GM23248 (cell line): ENCODE data around the gene TTLL9. TPM values are rescaled to one million over a fixed set of nuclear protein-coding genes. Genes with fewer than 3 reads are reported as not detected.
"Not testable (repeated sequence)": the region's sequence is repeated elsewhere in the genome, so short reads cannot be mapped to it uniquely, and the experiment has no call there.

Experiments
- DNase-seq: peaks from one replicate; pipeline ENCODE4 v3.0.0-alpha.2; 2015
- H2AFZ ChIP-seq: fragments of 200-600 bp; sonication (generic); 2 replicates; pipeline ENCODE4 v1.6.1; 2016; ENCODE audit warnings: antibody characterized with exemption
- H3F3A ChIP-seq: fragments of 200-600 bp; sonication (generic); 2 replicates; pipeline ENCODE4 v1.6.1; 2016; ENCODE audit warnings: mild to moderate bottlenecking, antibody characterized with exemption, mixed run types; ENCODE audit not compliant: insufficient read depth
- H3K27ac ChIP-seq: fragments of 200-600 bp; sonication (generic); 2 replicates; pipeline ENCODE4 v1.5.1; 2016; ENCODE audit warnings: mild to moderate bottlenecking
- H3K27me3 ChIP-seq: fragments of 200-600 bp; sonication (generic); replicated peaks from 2 replicates; pipeline ENCODE4 v1.6.1; 2016; ENCODE audit warnings: mild to moderate bottlenecking; ENCODE audit not compliant: insufficient read depth
- H3K36me3 ChIP-seq: fragments of 200-600 bp; sonication (generic); 2 replicates; pipeline ENCODE4 v1.6.1; 2016; ENCODE audit warnings: low read depth, mild to moderate bottlenecking
- H3K4me1 ChIP-seq: fragments of 200-600 bp; sonication (generic); 2 replicates; pipeline ENCODE4 v1.6.1; 2016; ENCODE audit warnings: mild to moderate bottlenecking; ENCODE audit not compliant: insufficient read depth
- H3K4me2 ChIP-seq: fragments of 200-600 bp; sonication (generic); one replicate; pipeline ENCODE4 v1.6.1; 2016; ENCODE audit warnings: mild to moderate bottlenecking; ENCODE audit not compliant: unreplicated experiment
- H3K4me3 ChIP-seq: fragments of 200-600 bp; sonication (generic); 2 replicates; pipeline ENCODE4 v1.5.1; 2016; ENCODE audit warnings: mild to moderate bottlenecking
- H3K79me2 ChIP-seq: fragments of 200-600 bp; sonication (generic); 2 replicates; pipeline ENCODE4 v1.6.1; 2016; ENCODE audit warnings: mild to moderate bottlenecking; ENCODE audit not compliant: insufficient read depth
- H3K9ac ChIP-seq: fragments of 200-600 bp; sonication (generic); 2 replicates; pipeline ENCODE4 v1.6.1; 2016; ENCODE audit warnings: mild to moderate bottlenecking
- H3K9me2 ChIP-seq: fragments of 200-600 bp; sonication (generic); 2 replicates; pipeline ENCODE4 v1.6.1; 2016; ENCODE audit warnings: mixed run types, mild to moderate bottlenecking, moderate library complexity; ENCODE audit not compliant: insufficient read depth
- H3K9me3 ChIP-seq: fragments of 200-600 bp; sonication (generic); one replicate; pipeline ENCODE4 v1.6.1; 2017; ENCODE audit warnings: low read depth
- H4K20me1 ChIP-seq: fragments of 200-600 bp; sonication (generic); 2 replicates; pipeline ENCODE4 v1.6.0; 2016; ENCODE audit not compliant: insufficient read depth
- EZH2 ChIP-seq: fragments of 200-600 bp; sonication (generic); IDR thresholded peaks from 2 replicates; pipeline ENCODE4 v1.6.1; 2018; ENCODE audit warnings: antibody characterized with exemption, mild to moderate bottlenecking; ENCODE audit not compliant: insufficient read depth, poor library complexity, severe bottlenecking
- EZH2phosphoT487 ChIP-seq: fragments of 200-600 bp; sonication (generic); IDR thresholded peaks from 2 replicates; pipeline ENCODE4 v1.6.1; 2018; ENCODE audit warnings: antibody characterized with exemption, moderate library complexity, mild to moderate bottlenecking, low read depth; ENCODE audit not compliant: insufficient read depth
- WGBS, 2 experiments: methylation state at CpG; one replicate each; pipeline ENCODE4 v1.1.6; 2015 to 2017; ENCODE audit warnings: low lambda C conversion rate in 2 of 2, low coverage in 1 of 2; ENCODE audit errors: missing lambda C conversion rate in 2 of 2; 5-methylcytosine and 5-hydroxymethylcytosine counted together
- in situ Hi-C: fragments of 300-500 bp; cut with MboI; formaldehyde crosslinking; loops from 2 replicates; pipeline ENCODE4 v1.15.0; 2020
- polyA plus RNA-seq: library from polyadenylated mRNA; unstranded; fragments of >200 nt; fragmentation: Nextera tagmentation; extraction: Ambion mirVana; gene quantifications from 2 replicates; pipeline ENCODE4 v1.2.1, GENCODE V29; 2016
- total RNA-seq: library from RNA; depleted of rRNA; stranded (reverse); fragments of >200 nt; shearing (Covaris generic); gene quantifications from 2 replicates; pipeline ENCODE4 v1.2.3, GENCODE V29; 2014

TTLL9 gene
- total and polyA plus RNA-seq, 2 experiments from 2014 or later = not detected

DNA sequence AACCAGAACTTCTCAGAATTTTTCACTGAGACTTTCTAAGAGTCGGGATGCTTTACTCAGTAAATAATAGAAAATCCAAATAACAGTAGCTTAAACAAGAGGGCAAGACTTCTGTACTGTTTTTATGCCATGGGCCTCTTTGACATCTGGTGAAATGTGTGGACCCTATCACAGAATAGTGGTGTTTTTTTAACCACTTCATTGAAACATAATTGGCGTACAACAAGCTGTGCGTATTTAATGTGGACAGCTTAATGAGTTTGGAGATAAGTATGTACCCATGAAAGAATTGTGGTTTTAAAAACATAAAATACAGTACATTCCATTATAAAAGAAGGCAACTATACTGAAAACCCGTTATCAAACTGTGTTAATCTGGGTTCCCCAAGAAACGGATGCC lies 43.7 kb downstream of the TTLL9 start:
- Histone ChIP-seq H3K36me3 (no peaks in the 10 kb centered on the region), H3F3A (no peaks in the 10 kb centered on the region), H3K9me3 (no peaks in the 10 kb centered on the region), H3K4me1 (no peaks in the 10 kb centered on the region), H3K9ac (no peak overlapping the region), H3K79me2 (no peaks in the 10 kb centered on the region), H4K20me1 (no peaks in the 10 kb centered on the region), H3K4me2 (no peak overlapping the region), H3K27ac (no peak overlapping the region), H2AFZ (no peak overlapping the region), H3K27me3 (peaks cover 44% of the 10 kb centered on the region; the same call in 1 of the 2 replicates), H3K4me3 (no peak overlapping the region), H3K9me2 (no peaks in the 10 kb centered on the region)
- TF ChIP-seq EZH2 = no peak
- TF ChIP-seq EZH2phosphoT487 = no peak
- in situ Hi-C loops = no loop called here
- no peak for DNase-seq
- 62 to 63% methylated on average over 5 of the region's 5 CpGs for whole genome bisulfite sequencing, 2 experiments

- no peaks in the 10 kb centered on the region for H3K9me2 ChIP-seq
- no peaks in the 10 kb centered on the region for H3K79me2 ChIP-seq
- no peaks in the 10 kb centered on the region for H3K4me1 ChIP-seq
- no peak overlapping the region for H2AFZ ChIP-seq
- no peaks in the 10 kb centered on the region for H3F3A ChIP-seq
- H3K27me3 ChIP-seq = peaks cover 46% of the 10 kb centered on the region; the same call in 1 of the 2 replicates
- H3K9me3 ChIP-seq = no peaks in the 10 kb centered on the region
- in situ Hi-C loops = no loop called here
- H4K20me1 ChIP-seq = no peaks in the 10 kb centered on the region
- H3K27ac ChIP-seq = no peak overlapping the region
- H3K4me2 ChIP-seq = no peak overlapping the region
- no peak overlapping the region for H3K4me3 ChIP-seq
- H3K36me3 ChIP-seq = no peaks in the 10 kb centered on the region
- TF ChIP-seq EZH2phosphoT487 (no peak), EZH2 (no peak)
- WGBS, 2 experiments = 49 to 52% methylated on average over 7 of the region's 7 CpGs
- no peak overlapping the region for H3K9ac ChIP-seq
- no peak for DNase-seq
Observed at GRCh38 chr20:31915491-31916280, 45.3 kb downstream of the TTLL9 start.

GRCh38 chr20:31916708-31917107 lies 46.3 kb downstream of the TTLL9 start:
- Histone ChIP-seq H3K4me2 (no peak overlapping the region), H3K27me3 (peaks cover 46% of the 10 kb centered on the region; the same call in 1 of the 2 replicates), H4K20me1 (no peaks in the 10 kb centered on the region), H3K9ac (no peak overlapping the region), H2AFZ (no peak overlapping the region), H3K9me2 (no peaks in the 10 kb centered on the region), H3F3A (no peaks in the 10 kb centered on the region), H3K79me2 (no peaks in the 10 kb centered on the region), H3K4me1 (no peaks in the 10 kb centered on the region), H3K27ac (no peak overlapping the region), H3K36me3 (no peaks in the 10 kb centered on the region), H3K9me3 (no peaks in the 10 kb centered on the region), H3K4me3 (no peak overlapping the region)
- TF ChIP-seq EZH2phosphoT487 (no peak), EZH2 (no peak)
- no peak for DNase-seq
- 41 to 53% methylated on average over 4 of the region's 4 CpGs for WGBS, 2 experiments
- in situ Hi-C loops = no loop called here

GRCh38 chr20:31917962-31918412 lies 47.6 kb downstream of the TTLL9 start:
- not testable (repeated sequence) for DNase-seq

More at GRCh38 chr20:31917962-31918412, 47.6 kb downstream of the TTLL9 start:
- in situ Hi-C loops, H4K20me1 ChIP-seq, H3K9ac ChIP-seq, H3K4me2 ChIP-seq, H3K9me2 ChIP-seq, H3K79me2 ChIP-seq, H3K9me3 ChIP-seq, H3K36me3 ChIP-seq, H3K4me3 ChIP-seq, H3F3A ChIP-seq, H3K4me1 ChIP-seq, H2AFZ ChIP-seq, H3K27ac ChIP-seq: not testable (repeated sequence)
- H3K27me3 ChIP-seq = peaks cover 41% of the 10 kb centered on the region; the same call in 1 of the 2 replicates
- WGBS, 2 experiments = 27 to 36% methylated on average over 7 of the region's 7 CpGs
